WERI-Rb-1 (cell line): ENCODE measurements around the gene TOR1AIP2.
"Not testable (repeated sequence)": the region's sequence is repeated elsewhere in the genome, so short reads cannot be mapped to it uniquely, and the experiment has no call there.

Experiments used
- DNase-seq: peaks from one replicate; pipeline ENCODE4 v3.0.0-alpha.2; 2020
- H3K27ac ChIP-seq: fragments of 250-450 bp; sonication (Bioruptor Pico); 2 replicates; pipeline ENCODE4 v1.5.1; 2020; ENCODE audit warnings: mild to moderate bottlenecking, moderate library complexity
- H3K27me3 ChIP-seq: fragments of 250-450 bp; sonication (Bioruptor Pico); 2 replicates; pipeline ENCODE4 v1.5.1; 2021; ENCODE audit warnings: mild to moderate bottlenecking, low read depth, moderate library complexity; ENCODE audit not compliant: insufficient read depth, severe bottlenecking
- H3K36me3 ChIP-seq: fragments of 250-450 bp; sonication (Bioruptor Pico); 2 replicates; pipeline ENCODE4 v1.5.1; 2020; ENCODE audit warnings: mild to moderate bottlenecking, moderate library complexity
- H3K4me3 ChIP-seq: 2 replicates; pipeline ENCODE4 v1.5.1; 2011; ENCODE audit warnings: low read depth, mild to moderate bottlenecking, control low read depth, low read length
- H3K9me3 ChIP-seq: fragments of 250-450 bp; sonication (Bioruptor Pico); 2 replicates; pipeline ENCODE4 v1.5.1; 2021; ENCODE audit warnings: mild to moderate bottlenecking, moderate library complexity; ENCODE audit not compliant: severe bottlenecking
- CTCF ChIP-seq: IDR thresholded peaks from 2 replicates; pipeline ENCODE4 v1.5.1; 2011; ENCODE audit warnings: low read depth, mild to moderate bottlenecking, control low read depth, inconsistent platforms, low read length

TOR1AIP2 gene

GRCh38 chr1:179807291-179807690, 70.3 kb downstream of the TOR1AIP2 start:
- no peak for TF ChIP-seq CTCF
- peaks cover 2% of the 10 kb centered on the region for H3K27me3 ChIP-seq
- no peak overlapping the region for H3K4me3 ChIP-seq
- H3K36me3 ChIP-seq, result no peaks in the 10 kb centered on the region
- DNase-seq, result no peak
- H3K27ac ChIP-seq, result no peak overlapping the region
- H3K9me3 ChIP-seq, result no peaks in the 10 kb centered on the region

GRCh38 chr1:179806333-179806732, 71.3 kb downstream of the TOR1AIP2 start:
- Histone ChIP-seq H3K9me3 (no peaks in the 10 kb centered on the region), H3K27me3 (no peaks in the 10 kb centered on the region), H3K36me3 (no peaks in the 10 kb centered on the region), H3K27ac (no peak overlapping the region), H3K4me3 (no peak overlapping the region)
- TF ChIP-seq CTCF, result no peak
- no peak for DNase-seq

- Histone ChIP-seq H3K9me3 (no peaks in the 10 kb centered on the region), H3K36me3 (no peaks in the 10 kb centered on the region)
Measured at GRCh38 chr1:179805291-179806195, 72.1 kb downstream of the TOR1AIP2 start.

GRCh38 chr1:179804417-179804816, 73.2 kb downstream of the TOR1AIP2 start:
- not testable (repeated sequence) for H3K36me3 ChIP-seq, DNase-seq, H3K4me3 ChIP-seq, H3K27ac ChIP-seq, H3K9me3 ChIP-seq, H3K27me3 ChIP-seq

More at GRCh38 chr1:179805291-179806195, 72.1 kb downstream of the TOR1AIP2 start:
- no peaks in the 10 kb centered on the region for H3K27me3 ChIP-seq
- no peak for TF ChIP-seq CTCF
- H3K27ac ChIP-seq, result no peak overlapping the region
- no peak overlapping the region for H3K4me3 ChIP-seq
- DNase-seq, result no peak

GRCh38 chr1:179803918-179804317, 73.7 kb downstream of the TOR1AIP2 start:
- Histone ChIP-seq H3K9me3 (no peaks in the 10 kb centered on the region), H3K27ac (no peak overlapping the region), H3K4me3 (no peak overlapping the region), H3K27me3 (no peaks in the 10 kb centered on the region), H3K36me3 (no peaks in the 10 kb centered on the region)
- no peak for DNase-seq
- TF ChIP-seq CTCF, result no peak

- H3K4me3 ChIP-seq, result no peak overlapping the region
- no peak overlapping the region for H3K27ac ChIP-seq
- no peaks in the 10 kb centered on the region for H3K36me3 ChIP-seq
- H3K9me3 ChIP-seq, result no peaks in the 10 kb centered on the region
- no peak for DNase-seq
- TF ChIP-seq CTCF, result no peak
- H3K27me3 ChIP-seq, result no peaks in the 10 kb centered on the region
Measured at GRCh38 chr1:179803104-179803503, 74.5 kb downstream of the TOR1AIP2 start.
